Measurements from ENCODE around the gene RAB18. TPM values are rescaled to one million over a fixed set of nuclear protein-coding genes. Genes with fewer than 3 reads are reported as not detected.

Gene RAB18
- total RNA-seq, 1 donor: 47.8 TPM

- no peaks in the 10 kb centered on the region for H3K9me3 ChIP-seq (ENCODE audit: low read depth, low read length)
- H2AFZ ChIP-seq (ENCODE audit: low read length): no peak overlapping the region
- H4K20me1 ChIP-seq (ENCODE audit: insufficient read depth, low read length): no peaks in the 10 kb centered on the region
- H3K27me3 ChIP-seq (ENCODE audit: insufficient read depth, low read length): no peaks in the 10 kb centered on the region
- TF ChIP-seq, protein P1, sequence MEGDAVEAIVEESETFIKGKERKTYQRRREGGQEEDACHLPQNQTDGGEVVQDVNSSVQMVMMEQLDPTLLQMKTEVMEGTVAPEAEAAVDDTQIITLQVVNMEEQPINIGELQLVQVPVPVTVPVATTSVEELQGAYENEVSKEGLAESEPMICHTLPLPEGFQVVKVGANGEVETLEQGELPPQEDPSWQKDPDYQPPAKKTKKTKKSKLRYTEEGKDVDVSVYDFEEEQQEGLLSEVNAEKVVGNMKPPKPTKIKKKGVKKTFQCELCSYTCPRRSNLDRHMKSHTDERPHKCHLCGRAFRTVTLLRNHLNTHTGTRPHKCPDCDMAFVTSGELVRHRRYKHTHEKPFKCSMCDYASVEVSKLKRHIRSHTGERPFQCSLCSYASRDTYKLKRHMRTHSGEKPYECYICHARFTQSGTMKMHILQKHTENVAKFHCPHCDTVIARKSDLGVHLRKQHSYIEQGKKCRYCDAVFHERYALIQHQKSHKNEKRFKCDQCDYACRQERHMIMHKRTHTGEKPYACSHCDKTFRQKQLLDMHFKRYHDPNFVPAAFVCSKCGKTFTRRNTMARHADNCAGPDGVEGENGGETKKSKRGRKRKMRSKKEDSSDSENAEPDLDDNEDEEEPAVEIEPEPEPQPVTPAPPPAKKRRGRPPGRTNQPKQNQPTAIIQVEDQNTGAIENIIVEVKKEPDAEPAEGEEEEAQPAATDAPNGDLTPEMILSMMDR (IDR thresholded peaks at IDR 0.05; ENCODE audit: extremely low read depth, low read depth, low read length): no peak
- H3K79me2 ChIP-seq (ENCODE audit: insufficient read depth, low read length): peaks cover 33% of the 10 kb centered on the region
- H3K4me3 ChIP-seq (ENCODE audit: insufficient read depth, low read length): no peak overlapping the region
- no peaks in the 10 kb centered on the region for H3K4me1 ChIP-seq (ENCODE audit: insufficient read depth, low read length)
- H3K36me3 ChIP-seq (ENCODE audit: insufficient read depth, low read length): peaks cover 45% of the 10 kb centered on the region
- H3K27ac ChIP-seq (ENCODE audit: low read depth, low read length): no peak overlapping the region
- no peak overlapping the region for H3K4me2 ChIP-seq (ENCODE audit: insufficient read depth, low read length)
- no peak for DNase-seq (ENCODE audit: insufficient read length, low spot score, missing footprints)
These were observed 32.3 kb downstream of the RAB18 start for GRCh38 chr10:27536437-27536836.

DNA sequence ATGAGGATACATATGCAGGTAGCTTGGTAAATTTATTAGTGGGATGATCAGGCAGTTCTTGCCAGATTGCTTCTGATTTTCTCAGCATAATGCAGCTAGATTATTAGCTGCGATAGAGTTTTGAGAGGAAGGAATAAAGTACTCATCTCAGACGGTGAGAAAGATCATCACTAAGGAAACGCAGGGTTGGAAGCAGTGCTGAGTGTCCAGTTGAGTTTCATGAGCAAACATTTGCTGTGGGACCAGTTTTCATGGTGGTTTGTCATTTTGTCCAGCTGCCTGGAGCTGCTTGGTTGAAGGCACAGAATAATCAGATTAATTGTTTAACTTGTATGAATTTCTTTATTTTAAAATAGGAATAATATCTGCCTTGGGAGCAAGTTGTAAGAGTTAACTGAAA, 33.1 kb downstream of the RAB18 start:
- Histone ChIP-seq H3K27me3 (ENCODE audit: insufficient read depth, low read length) (no peaks in the 10 kb centered on the region), H3K27ac (ENCODE audit: low read depth, low read length) (no peak overlapping the region), H3K79me2 (ENCODE audit: insufficient read depth, low read length) (peaks cover 27% of the 10 kb centered on the region), H4K20me1 (ENCODE audit: insufficient read depth, low read length) (no peaks in the 10 kb centered on the region), H3K4me1 (ENCODE audit: insufficient read depth, low read length) (no peaks in the 10 kb centered on the region), H3K4me2 (ENCODE audit: insufficient read depth, low read length) (no peak overlapping the region), H3K36me3 (ENCODE audit: insufficient read depth, low read length) (peaks cover 49% of the 10 kb centered on the region), H3K9me3 (ENCODE audit: low read depth, low read length) (no peaks in the 10 kb centered on the region), H3K4me3 (ENCODE audit: insufficient read depth, low read length) (no peak overlapping the region), H2AFZ (ENCODE audit: low read length) (no peak overlapping the region)
- DNase-seq (ENCODE audit: insufficient read length, low spot score, missing footprints): no peak
- TF ChIP-seq, protein P1 (IDR thresholded peaks at IDR 0.05; ENCODE audit: extremely low read depth, low read depth, low read length): no peak

GRCh38 chr10:27537787-27538186, 33.7 kb downstream of the RAB18 start:
- Histone ChIP-seq H3K4me2 (ENCODE audit: insufficient read depth, low read length) (no peak overlapping the region), H3K79me2 (ENCODE audit: insufficient read depth, low read length) (peaks cover 26% of the 10 kb centered on the region), H3K4me3 (ENCODE audit: insufficient read depth, low read length) (no peak overlapping the region), H3K27ac (ENCODE audit: low read depth, low read length) (no peak overlapping the region), H2AFZ (ENCODE audit: low read length) (no peak overlapping the region), H3K36me3 (ENCODE audit: insufficient read depth, low read length) (peaks cover 51% of the 10 kb centered on the region), H3K9me3 (ENCODE audit: low read depth, low read length) (no peaks in the 10 kb centered on the region), H3K4me1 (ENCODE audit: insufficient read depth, low read length) (no peaks in the 10 kb centered on the region), H3K27me3 (ENCODE audit: insufficient read depth, low read length) (no peaks in the 10 kb centered on the region), H4K20me1 (ENCODE audit: insufficient read depth, low read length) (no peaks in the 10 kb centered on the region)
- TF ChIP-seq, protein P1 (IDR thresholded peaks at IDR 0.05; ENCODE audit: extremely low read depth, low read depth, low read length): no peak
- DNase-seq (ENCODE audit: insufficient read length, low spot score, missing footprints): no peak

GRCh38 chr10:27540672-27541071, 36.6 kb downstream of the RAB18 start:
- no peak overlapping the region for H2AFZ ChIP-seq (ENCODE audit: low read length)
- no peaks in the 10 kb centered on the region for H3K27me3 ChIP-seq (ENCODE audit: insufficient read depth, low read length)
- no peak overlapping the region for H3K4me2 ChIP-seq (ENCODE audit: insufficient read depth, low read length)
- H4K20me1 ChIP-seq (ENCODE audit: insufficient read depth, low read length): no peaks in the 10 kb centered on the region
- H3K9me3 ChIP-seq (ENCODE audit: low read depth, low read length): no peaks in the 10 kb centered on the region
- H3K79me2 ChIP-seq (ENCODE audit: insufficient read depth, low read length): peaks cover 9% of the 10 kb centered on the region
- H3K27ac ChIP-seq (ENCODE audit: low read depth, low read length): no peak overlapping the region
- no peak overlapping the region for H3K4me3 ChIP-seq (ENCODE audit: insufficient read depth, low read length)
- TF ChIP-seq, protein P1 (IDR thresholded peaks at IDR 0.05; ENCODE audit: extremely low read depth, low read depth, low read length): no peak
- peaks cover 42% of the 10 kb centered on the region for H3K36me3 ChIP-seq (ENCODE audit: insufficient read depth, low read length)
- H3K4me1 ChIP-seq (ENCODE audit: insufficient read depth, low read length): no peaks in the 10 kb centered on the region
- DNase-seq (ENCODE audit: insufficient read length, low spot score, missing footprints): no peak
